IPS-18c (cell line): ENCODE data around the gene BCAM.
A peak's percentile ranks its signal among the peaks of the same experiment; 100 is the strongest.

Experiments
- H3K4me3 ChIP-seq: 2 replicates; pipeline ENCODE4 v1.7.0; 2013; ENCODE audit warnings: low read depth, mild to moderate bottlenecking, low read length, moderate library complexity; ENCODE audit not compliant: insufficient read depth
- H3K9me3 ChIP-seq: one replicate; pipeline ENCODE4 v1.6.1; 2013; ENCODE audit warnings: mild to moderate bottlenecking, low read length, moderate library complexity; ENCODE audit not compliant: control insufficient read depth, insufficient read depth

BCAM gene

DNA sequence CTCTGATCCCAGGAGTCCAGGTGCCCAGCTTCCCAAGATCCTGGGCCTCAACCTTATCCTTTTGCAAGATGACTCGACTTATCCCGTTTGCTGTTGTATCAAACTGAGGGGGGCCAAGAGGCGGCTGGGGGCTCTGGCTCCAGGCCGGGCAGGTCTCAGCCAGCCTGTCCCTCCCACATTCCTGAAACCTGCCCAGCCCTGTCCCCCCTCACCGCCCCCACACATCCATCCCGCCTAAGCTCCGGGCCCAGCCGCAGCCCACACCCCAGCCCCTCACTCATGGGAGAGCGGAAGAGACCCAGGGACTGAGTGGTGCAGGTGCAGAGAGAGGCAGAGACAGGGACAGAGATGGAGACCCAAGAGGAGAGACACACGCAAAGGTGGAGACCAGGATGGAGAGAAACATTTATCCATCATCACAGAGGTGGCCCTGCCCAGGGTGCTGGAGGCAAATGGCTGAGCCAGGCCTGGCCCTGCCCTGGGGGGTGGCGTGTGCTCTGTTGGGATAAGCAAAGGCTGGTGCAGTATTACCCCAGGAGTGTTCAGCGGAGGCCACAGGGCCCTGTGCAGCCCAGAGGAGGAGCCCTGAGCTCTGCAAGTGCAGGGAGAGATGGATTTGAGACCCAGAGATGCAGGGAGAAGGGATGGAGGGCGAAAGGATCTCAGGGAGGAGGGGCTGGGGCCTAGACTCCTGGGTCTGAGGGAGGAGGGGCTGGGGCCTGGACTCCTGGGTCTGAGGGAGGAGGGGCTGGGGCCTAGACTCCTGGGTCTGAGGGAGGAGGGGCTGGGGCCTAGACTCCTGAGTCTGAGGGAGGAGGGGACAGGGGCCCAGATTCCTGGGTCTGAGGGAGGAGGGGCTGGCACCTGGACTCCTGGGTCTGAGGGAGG, 1.6 kb downstream of the BCAM start:
- H3K9me3 ChIP-seq: no peaks in the 10 kb centered on the region
- peak overlapping the region; percentile 28; the same call in 1 of the 2 replicates for H3K4me3 ChIP-seq

DNA sequence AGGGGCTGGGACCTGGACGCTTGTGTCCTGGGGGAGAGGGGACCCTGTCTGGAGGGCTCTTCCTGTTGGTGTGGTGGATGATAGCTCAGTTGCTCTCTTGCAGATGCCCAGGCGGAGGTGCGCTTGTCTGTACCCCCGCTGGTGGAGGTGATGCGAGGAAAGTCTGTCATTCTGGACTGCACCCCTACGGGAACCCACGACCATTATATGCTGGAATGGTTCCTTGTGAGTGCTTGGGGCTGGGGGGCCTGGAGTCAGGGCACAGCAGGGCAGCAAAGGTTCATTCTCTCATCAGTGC, 2.2 kb downstream of the BCAM start:
- Histone ChIP-seq H3K9me3 (no peaks in the 10 kb centered on the region), H3K4me3 (no peak overlapping the region)

DNA sequence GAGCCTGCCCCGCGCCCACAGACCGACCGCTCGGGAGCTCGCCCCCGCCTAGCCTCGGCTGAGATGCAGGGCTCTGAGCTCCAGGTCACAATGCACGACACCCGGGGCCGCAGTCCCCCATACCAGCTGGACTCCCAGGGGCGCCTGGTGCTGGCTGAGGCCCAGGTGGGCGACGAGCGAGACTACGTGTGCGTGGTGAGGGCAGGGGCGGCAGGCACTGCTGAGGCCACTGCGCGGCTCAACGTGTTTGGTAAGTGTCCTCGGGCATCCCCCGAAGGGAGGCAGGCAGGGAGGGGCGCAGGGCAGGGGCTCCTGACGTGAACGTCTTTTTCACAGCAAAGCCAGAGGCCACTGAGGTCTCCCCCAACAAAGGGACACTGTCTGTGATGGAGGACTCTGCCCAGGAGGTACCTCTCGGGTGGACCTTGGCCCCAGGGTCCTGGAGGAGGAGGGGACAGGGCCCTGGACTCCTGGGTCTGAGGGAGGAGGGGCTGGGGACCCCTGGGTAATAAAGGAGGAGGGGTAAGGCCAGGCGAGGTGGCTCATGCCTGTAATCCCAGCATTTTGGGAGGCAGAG, 3.3 kb downstream of the BCAM start:
- Histone ChIP-seq H3K9me3 (no peaks in the 10 kb centered on the region), H3K4me3 (no peak overlapping the region)

DNA sequence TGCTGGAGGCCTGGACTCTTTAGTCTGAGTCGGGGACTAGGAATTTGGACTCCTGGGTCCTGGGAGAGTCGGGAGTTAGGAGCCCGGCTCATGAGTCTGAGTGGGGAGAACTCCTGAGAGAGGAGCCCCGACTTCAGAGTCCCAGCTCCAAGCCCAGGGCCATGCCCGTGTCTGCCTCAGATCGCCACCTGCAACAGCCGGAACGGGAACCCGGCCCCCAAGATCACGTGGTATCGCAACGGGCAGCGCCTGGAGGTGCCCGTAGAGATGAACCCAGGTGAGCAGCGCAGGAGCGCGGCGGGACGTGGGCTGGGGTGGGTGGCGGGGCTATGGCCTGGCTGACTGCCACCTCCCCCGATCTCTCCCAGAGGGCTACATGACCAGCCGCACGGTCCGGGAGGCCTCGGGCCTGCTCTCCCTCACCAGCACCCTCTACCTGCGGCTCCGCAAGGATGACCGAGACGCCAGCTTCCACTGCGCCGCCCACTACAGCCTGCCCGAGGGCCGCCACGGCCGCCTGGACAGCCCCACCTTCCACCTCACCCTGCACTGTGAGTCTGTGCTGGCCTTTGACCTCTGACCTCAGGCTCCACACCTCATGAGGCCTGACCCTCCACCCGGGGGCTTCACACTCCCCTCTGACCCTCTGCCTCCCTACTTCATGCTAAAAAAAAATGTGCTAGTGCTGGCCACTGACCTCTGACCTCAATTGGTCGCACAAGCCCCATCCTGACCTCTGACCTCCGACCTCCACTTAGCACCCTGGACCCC, 4.4 kb downstream of the BCAM start:
- no peak overlapping the region for H3K4me3 ChIP-seq
- H3K9me3 ChIP-seq: no peaks in the 10 kb centered on the region

DNA sequence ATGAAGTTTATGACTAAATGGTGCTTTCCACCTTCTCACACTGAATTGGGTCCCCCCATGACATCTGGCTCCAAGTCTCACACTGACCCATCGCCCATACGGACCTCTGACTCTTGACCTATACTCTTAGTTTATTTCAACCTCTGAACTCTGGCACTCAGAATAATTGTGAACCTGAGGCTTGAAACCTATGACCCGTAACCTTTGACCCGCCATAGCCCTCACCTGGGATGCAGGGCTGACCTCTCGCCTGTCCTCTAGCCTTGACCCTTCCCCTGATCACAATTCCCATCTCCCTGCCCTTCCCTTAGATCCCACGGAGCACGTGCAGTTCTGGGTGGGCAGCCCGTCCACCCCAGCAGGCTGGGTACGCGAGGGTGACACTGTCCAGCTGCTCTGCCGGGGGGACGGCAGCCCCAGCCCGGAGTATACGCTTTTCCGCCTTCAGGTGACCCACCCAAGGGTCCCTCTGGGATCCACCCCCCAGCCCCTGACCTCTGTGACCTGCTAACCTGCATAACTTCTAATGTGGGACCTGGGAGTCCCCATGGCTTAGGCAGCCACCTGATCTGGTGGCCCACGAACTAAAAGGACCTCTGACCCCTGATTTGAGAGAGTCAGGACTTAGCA, 5.1 kb downstream of the BCAM start:
- Histone ChIP-seq H3K4me3 (no peak overlapping the region), H3K9me3 (no peaks in the 10 kb centered on the region)

DNA sequence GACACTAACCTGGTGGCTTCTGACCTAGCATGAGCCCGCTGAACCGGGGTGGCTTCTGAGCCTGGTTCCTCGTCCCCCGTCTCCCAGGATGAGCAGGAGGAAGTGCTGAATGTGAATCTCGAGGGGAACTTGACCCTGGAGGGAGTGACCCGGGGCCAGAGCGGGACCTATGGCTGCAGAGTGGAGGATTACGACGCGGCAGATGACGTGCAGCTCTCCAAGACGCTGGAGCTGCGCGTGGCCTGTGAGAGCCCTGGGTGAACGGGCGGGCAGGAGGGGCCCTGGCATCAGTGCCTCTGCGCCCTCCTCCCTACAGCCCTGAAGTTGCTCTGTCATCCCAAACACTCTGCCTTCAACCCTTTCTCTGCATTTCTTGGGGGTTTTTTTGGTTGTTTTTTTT, 5.6 kb downstream of the BCAM start:
- no peak overlapping the region for H3K4me3 ChIP-seq
- H3K9me3 ChIP-seq: no peaks in the 10 kb centered on the region

DNA sequence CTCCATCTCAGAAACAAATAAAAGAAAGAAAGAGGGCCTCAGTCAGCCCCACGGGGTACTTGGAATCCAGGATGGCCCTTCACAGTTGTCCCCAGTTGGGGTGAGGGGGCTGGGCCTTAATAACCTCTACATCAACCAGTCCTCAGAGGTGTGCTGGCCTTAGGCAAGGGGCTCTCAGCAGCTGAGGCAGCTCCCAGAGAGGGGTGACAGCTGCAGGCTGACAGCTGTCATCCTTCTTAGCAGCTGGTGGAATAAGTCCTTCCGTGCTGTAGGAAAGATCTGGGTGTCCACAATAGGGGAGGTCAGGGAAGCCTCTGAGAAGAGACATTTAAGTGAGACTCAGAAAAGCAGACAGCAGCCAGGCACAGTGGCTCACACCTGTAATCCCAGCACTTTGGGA, 7.4 kb downstream of the BCAM start:
- no peak overlapping the region for H3K4me3 ChIP-seq
- H3K9me3 ChIP-seq: no peaks in the 10 kb centered on the region

DNA sequence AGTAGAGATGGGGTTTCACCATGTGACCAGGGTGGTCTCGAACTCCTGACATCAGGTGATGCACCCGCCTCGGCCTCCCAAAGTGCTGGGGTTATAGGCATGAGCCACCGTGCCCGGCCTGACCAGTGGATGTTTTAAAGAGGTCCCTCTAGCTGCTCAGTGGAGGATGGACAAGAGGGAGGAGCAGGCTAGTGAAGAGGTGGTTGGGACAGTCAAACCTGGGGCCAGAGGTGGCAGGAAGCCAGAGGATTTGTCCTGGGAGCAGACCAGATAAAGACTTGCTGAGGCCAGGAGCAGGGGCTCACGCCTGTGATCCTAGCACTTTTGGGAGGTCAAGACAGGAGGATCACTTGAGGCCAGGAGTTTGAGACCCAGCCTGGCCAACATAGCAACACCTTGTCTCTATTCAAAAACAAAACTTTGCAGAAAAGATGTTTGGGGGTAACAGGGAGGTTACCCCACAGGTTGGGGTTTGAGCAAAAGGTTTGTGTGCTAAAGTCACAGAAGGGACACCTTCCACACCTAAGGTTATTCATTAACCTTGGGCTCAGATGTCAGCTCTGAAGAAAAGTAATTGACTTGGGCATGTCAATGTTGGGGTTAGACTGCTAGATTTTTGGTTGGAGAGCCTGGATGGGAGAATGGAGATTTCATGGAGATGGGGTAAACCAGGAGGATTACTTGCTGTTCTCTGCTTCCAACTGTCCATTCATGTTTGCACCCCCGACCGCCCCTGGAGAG, 9.0 kb downstream of the BCAM start:
- H3K9me3 ChIP-seq: no peaks in the 10 kb centered on the region

DNA sequence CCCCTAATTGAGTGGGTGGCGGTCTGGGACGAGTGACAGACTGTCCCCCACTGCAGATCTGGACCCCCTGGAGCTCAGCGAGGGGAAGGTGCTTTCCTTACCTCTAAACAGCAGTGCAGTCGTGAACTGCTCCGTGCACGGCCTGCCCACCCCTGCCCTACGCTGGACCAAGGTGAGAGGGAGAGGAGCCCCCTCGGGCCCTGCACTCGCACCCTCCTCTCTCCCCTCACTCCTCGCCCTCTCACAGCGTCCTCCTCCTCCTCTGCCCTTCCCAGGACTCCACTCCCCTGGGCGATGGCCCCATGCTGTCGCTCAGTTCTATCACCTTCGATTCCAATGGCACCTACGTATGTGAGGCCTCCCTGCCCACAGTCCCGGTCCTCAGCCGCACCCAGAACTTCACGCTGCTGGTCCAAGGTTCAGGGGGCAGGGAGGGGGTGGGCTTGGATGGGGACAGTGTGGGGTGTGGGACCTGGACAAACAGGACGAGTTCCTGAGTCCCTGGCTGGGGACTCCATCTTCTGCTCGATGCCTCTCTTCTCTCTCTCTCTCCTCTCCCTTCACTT, 9.6 kb downstream of the BCAM start:
- Histone ChIP-seq H3K4me3 (no peak overlapping the region), H3K9me3 (no peaks in the 10 kb centered on the region)

More for the DNA sequence above, 9.0 kb downstream of the BCAM start:
- H3K4me3 ChIP-seq: no peak overlapping the region

DNA sequence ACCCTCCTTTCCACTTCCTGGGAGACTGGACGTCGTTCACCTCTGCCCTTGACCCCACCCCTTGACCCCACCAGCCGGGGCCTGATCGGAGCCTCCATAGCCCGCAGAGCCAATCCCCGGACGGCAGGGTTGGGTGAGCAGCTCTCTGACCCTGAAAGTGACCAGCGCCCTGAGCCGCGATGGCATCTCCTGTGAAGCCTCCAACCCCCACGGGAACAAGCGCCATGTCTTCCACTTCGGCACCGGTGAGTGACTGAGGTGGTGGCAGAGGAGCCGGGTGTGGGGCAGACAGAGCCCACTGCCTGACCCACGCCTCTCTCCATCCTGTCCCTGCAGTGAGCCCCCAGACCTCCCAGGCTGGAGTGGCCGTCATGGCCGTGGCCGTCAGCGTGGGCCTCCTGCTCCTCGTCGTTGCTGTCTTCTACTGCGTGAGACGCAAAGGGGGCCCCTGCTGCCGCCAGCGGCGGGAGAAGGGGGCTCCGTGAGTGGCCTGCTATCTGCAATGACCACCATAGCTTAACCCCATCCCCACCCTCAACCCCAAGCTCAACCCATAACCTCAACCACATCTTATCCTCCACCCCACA, 10.4 kb downstream of the BCAM start:
- Histone ChIP-seq H3K4me3 (no peak overlapping the region), H3K9me3 (no peaks in the 10 kb centered on the region)

DNA sequence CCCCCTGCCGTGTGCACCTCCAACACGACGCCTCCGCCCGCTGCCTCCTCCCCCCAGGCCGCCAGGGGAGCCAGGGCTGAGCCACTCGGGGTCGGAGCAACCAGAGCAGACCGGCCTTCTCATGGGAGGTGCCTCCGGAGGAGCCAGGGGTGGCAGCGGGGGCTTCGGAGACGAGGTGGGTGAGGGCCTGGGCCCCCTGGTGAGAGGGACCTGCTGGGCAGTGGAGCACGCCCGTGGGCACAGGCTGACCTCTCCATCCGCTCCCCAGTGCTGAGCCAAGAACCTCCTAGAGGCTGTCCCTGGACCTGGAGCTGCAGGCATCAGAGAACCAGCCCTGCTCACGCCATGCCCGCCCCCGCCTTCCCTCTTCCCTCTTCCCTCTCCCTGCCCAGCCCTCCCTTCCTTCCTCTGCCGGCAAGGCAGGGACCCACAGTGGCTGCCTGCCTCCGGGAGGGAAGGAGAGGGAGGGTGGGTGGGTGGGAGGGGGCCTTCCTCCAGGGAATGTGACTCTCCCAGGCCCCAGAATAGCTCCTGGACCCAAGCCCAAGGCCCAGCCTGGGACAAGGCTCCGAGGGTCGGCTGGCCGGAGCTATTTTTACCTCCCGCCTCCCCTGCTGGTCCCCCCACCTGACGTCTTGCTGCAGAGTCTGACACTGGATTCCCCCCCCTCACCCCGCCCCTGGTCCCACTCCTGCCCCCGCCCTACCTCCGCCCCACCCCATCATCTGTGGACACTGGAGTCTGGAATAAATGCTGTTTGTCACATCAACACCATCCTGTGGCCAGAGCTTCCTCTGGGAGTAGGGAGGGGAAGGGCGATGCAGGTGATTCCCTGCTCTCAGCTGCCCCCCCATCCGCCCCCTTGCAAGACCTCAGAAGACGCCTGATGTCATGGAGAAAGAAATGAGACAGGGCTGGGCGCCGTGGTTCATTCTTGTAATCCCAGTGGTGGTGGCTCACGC, 12.0 kb downstream of the BCAM start:
- Histone ChIP-seq H3K4me3 (no peak overlapping the region), H3K9me3 (no peaks in the 10 kb centered on the region)

DNA sequence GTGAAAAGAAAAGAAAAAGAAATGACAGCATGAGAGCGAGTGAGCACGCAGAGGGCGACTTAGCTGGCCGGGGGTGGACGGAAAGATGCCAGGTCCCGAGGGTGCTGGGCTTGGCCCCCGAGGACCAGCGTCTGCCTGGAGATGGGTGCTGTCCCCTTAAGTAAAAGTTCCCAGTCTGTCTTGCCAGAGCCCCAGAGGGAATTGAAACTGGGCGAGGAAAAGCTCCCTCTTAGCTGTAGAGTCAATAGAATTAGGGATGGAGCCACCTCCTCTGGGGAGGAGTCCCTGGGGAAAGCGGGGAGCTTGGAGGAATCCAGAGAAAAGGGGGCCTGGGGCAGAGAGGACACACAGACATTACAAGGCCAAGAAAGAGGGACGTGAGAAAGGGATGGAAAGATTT, 13.3 kb downstream of the BCAM start:
- Histone ChIP-seq H3K9me3 (no peaks in the 10 kb centered on the region), H3K4me3 (no peak overlapping the region)

DNA sequence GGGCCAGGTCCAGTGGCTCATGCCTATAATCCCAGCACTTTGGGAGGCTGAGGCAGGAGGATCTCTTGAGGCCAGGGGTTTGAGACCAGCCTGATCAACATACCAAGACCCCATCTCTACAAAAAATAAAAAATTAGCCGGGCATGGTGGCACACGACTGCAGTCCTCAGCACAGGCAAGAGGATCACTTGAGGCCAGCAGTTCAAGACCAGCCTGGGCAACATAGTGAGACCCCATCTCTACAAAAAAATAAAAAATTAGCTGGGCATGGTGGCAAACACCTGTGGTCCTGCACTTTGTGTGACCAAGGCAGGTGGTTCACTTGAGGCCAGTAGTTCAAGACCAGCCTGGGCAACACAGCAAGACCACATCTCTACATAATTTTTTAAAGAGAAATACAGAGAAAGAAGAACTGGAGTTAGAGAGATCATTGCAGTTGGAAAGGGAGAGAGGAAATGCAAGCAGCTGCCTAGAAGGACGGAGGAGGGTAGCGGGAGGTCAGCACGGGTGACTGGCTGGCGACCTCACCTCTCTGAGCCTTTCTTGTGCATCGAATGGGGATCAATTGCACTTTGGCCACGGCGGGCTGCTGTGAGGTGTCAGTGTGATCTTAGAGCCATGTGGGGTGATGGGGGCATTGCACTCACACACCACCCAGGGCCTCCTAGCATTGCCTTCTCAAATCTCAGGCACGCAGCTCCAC, 13.9 kb downstream of the BCAM start:
- H3K4me3 ChIP-seq: no peak overlapping the region
- H3K9me3 ChIP-seq: no peaks in the 10 kb centered on the region

DNA sequence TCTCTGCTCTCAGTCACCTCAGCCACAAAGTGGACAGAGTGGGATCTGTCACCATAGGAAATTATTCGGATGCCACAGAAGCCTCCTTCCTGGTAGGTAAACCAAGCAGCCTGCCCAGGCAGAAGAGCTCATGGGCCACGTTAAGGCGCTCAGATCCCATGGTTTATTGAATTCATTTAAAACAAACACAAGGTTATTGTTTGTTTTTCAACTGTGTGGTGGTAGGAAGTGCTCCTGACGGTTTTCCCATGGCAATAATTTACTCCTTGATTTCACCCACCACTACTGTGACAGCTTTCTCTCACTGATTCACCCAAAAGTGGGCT, 14.4 kb downstream of the BCAM start:
- H3K4me3 ChIP-seq: no peak overlapping the region
- H3K9me3 ChIP-seq: no peaks in the 10 kb centered on the region

DNA sequence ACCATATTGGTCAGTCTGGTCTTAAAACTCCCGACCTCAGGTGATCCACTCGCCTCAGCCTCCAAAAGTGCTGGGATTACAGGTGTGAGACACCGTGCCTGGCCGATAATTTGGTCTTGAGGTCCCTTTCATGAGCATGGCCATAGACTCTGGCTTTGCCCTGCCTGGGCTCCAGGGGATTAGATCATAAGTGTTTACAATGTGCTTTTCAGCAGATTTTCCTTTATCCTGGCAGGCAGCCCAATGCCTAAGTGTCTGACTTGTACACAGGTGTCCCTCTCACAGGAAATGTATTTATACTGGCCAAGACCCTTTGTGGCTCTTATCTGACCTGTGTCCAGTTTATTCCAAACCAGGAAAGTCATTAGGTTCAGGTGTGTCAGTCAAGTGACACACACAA, 15.9 kb downstream of the BCAM start:
- Histone ChIP-seq H3K4me3 (no peak overlapping the region), H3K9me3 (no peaks in the 10 kb centered on the region)
